PFSK-1 (cell line): ENCODE measurements around the gene RPS15.

Source experiments
- FOXP2 ChIP-seq: optimal IDR thresholded peaks from 2 replicates; pipeline ENCODE3; 2011; ENCODE audit warnings: borderline replicate concordance, control low read depth, inconsistent platforms; ENCODE audit not compliant: insufficient read depth; ENCODE audit errors: extremely low read length, extremely low read depth
- POLR2AphosphoS5 ChIP-seq: IDR thresholded peaks from 2 replicates; pipeline ENCODE4 v1.6.1; 2012; ENCODE audit warnings: low read depth, mild to moderate bottlenecking, control low read depth, low read length, moderate library complexity
- REST ChIP-seq, 2 experiments: IDR thresholded peaks; 2 replicates each; pipeline versions ENCODE4 v1.6.1 to v1.8.0; 2011 to 2012; ENCODE audit warnings: low read depth in 2 of 2, low read length in 2 of 2, control low read depth in 1 of 2, inconsistent platforms in 1 of 2, mild to moderate bottlenecking in 1 of 2, moderate library complexity in 1 of 2; ENCODE audit not compliant: insufficient read depth in 1 of 2
- SIN3A ChIP-seq: IDR thresholded peaks from 2 replicates; pipeline ENCODE4 v1.6.1; 2012; ENCODE audit warnings: mild to moderate bottlenecking, low read length, moderate library complexity, borderline replicate concordance; ENCODE audit not compliant: insufficient read depth
- TAF1 ChIP-seq: IDR thresholded peaks from 2 replicates; pipeline ENCODE4 v1.6.1; 2012; ENCODE audit warnings: low read length, control low read depth, borderline replicate concordance; ENCODE audit not compliant: insufficient read depth

RPS15 gene

DNA sequence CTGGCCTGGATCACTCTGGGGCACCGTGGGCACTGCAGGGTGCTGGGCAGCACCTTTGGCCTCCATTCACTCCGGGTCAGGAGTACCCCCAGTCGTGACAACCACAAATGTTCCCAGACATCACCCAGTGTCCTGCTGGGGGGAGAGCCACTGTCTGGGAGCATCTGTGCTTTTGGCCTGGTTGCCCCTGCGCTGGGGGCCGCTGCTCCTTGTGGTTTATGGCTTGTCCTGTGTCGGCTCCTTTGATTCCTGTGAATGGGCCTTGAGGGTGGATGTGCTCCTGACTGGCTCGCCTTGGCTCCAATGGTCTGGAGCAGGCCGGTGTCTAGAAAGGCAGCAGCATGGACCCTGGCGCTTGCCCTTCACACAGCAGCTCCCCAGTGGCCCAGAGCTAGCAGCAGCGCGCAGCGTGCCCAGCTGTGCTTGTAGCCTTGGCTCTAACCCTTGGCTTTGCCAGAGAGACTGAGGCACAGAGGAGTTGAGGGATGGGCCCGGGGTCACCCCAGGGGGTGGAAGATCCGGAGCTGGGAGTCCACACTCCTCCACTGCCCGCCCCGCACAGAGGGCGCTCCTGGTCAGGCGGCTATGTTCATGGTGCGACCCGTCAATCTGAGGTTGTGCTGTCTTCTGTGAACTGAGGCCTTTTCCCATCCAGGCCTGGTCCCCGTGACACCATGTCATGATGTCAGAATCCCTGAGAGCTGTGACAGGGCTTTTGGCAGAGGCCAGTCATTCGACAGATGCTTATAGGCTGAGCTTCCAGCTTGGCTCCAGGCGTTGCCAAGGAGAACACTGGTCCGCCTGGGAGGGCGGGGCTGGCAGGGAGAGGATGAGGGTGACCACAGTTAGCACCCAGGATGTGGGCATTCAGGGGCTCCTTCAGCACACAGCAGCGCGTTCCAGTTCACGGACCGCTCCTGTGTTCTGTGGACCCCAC is 26.7 kb upstream of the RPS15 start:
- no peak for TF ChIP-seq SIN3A

DNA sequence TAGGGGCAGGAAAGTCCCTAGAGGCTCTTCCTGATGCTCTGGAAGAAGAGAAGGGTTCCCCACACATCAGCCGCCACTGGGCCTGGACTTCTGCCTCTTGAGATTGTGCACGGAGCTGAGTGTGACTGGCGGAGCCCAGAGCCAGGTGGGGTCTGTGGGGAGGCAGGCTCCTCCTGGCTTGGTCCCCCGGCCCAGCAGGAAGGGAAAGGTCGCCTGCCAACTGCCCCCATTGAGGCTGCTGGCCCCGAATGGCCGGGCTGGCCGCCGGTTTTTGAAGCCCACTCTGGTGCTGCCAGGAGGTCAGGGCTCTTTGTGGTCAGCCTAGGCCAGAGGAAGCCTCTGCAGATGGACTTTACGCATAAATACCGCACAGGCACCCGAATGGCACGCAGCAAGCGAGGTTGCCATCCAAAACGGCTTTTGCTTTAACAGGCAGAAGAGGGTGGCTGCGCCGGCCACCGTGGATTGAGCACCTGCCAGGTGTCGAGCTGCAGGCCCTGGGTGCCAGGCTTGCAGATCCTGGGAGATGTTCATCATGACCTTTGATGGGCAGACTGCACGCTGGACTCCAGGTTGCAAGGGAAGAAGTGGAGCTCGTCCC is 25.8 kb upstream of the RPS15 start:
- TF ChIP-seq FOXP2 (no peak), POLR2AphosphoS5 (no peak), SIN3A (no peak), TAF1 (no peak), REST (IDR thresholded peaks at IDR 0.05; ENCODE audit: insufficient read depth in 1 of 2, low read depth in 2 of 2, low read length in 2 of 2) (no peak)

DNA sequence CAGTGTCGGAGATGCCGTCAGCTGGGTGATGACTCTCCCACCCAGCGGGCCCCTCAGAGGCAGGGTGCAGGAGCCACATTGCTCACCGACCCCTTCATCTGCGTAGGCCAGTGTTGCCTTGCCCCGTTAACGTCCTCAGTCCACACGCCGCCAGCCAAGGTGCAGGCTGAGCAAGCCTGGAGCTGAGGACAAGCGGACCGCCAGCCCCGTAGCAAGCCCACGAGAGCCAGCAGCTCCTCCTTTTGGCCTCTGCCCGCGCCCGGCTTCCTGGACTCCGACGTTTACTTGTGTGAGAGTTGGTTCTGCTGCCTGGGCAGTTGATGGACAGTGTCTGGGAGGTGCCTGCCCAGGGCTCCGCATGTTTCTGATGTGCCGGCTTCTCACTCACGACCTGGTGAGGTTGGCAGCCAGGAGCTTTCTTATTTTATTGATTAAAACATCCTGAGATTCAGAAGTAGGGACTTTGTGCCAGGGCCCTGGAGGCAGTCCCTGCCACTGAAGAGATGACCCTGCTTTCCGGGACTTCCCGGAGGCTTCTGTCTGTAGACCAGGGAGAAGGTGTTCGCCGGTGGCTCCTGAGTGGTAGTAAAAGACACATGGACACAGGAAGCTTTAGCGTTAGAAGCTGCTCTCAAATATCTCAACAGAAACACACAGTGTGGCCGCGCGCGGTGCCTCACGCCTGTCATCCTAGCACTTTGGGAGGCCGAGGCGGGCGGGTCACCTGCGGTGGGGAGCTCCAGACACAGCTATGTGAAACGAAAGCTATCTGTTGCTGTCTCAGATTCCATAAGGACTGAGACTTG is 25.0 kb upstream of the RPS15 start:
- TF ChIP-seq FOXP2 (no peak), TAF1 (no peak), SIN3A (no peak), REST (IDR thresholded peaks at IDR 0.05; ENCODE audit: insufficient read depth in 1 of 2, low read depth in 2 of 2, low read length in 2 of 2) (no peak), POLR2AphosphoS5 (no peak)

- TF ChIP-seq FOXP2 (no peak), POLR2AphosphoS5 (no peak), TAF1 (no peak), SIN3A (no peak), REST (IDR thresholded peaks at IDR 0.05; ENCODE audit: insufficient read depth in 1 of 2, low read depth in 2 of 2, low read length in 2 of 2) (no peak)
Measured at GRCh38 chr19:1416014-1416841, 22.0 kb upstream of the RPS15 start.

- no peak for TF ChIP-seq REST (IDR thresholded peaks at IDR 0.05; ENCODE audit: insufficient read depth in 1 of 2, low read depth in 2 of 2, low read length in 2 of 2)
- TF ChIP-seq POLR2AphosphoS5: no peak
- TF ChIP-seq FOXP2: no peak
- TF ChIP-seq SIN3A: no peak
- TF ChIP-seq TAF1: no peak
Measured at GRCh38 chr19:1417145-1417544, 21.1 kb upstream of the RPS15 start.
